ENCODE measurements around the gene RRP8. TPM values are rescaled to one million over a fixed set of nuclear protein-coding genes. Genes with fewer than 3 reads are reported as not detected.

RRP8 gene
- total RNA-seq, 4 donors from 2014 or later = 14.9 to 22.7 (median 18.0) TPM

GRCh38 chr11:6630632-6631291 is 27.3 kb upstream of the RRP8 start:
- intact Hi-C loops (cut with DNase I; ENCODE audit: low total_unique reads) = no loop called here
- no peak for TF ChIP-seq POLR2A (IDR thresholded peaks at IDR 0.05)
- TF ChIP-seq, protein P1, sequence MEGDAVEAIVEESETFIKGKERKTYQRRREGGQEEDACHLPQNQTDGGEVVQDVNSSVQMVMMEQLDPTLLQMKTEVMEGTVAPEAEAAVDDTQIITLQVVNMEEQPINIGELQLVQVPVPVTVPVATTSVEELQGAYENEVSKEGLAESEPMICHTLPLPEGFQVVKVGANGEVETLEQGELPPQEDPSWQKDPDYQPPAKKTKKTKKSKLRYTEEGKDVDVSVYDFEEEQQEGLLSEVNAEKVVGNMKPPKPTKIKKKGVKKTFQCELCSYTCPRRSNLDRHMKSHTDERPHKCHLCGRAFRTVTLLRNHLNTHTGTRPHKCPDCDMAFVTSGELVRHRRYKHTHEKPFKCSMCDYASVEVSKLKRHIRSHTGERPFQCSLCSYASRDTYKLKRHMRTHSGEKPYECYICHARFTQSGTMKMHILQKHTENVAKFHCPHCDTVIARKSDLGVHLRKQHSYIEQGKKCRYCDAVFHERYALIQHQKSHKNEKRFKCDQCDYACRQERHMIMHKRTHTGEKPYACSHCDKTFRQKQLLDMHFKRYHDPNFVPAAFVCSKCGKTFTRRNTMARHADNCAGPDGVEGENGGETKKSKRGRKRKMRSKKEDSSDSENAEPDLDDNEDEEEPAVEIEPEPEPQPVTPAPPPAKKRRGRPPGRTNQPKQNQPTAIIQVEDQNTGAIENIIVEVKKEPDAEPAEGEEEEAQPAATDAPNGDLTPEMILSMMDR (IDR thresholded peaks at IDR 0.05) = no peak
- no peak overlapping the region for H3K4me3 ChIP-seq (ENCODE audit: low read depth, poor library complexity, severe bottlenecking)
- peak in 1 of 2 donors; percentile 71 for DNase-seq (ENCODE audit: low spot score in 2 of 2)
- WGBS, 2 donors = 57 to 64% methylated on average over 13 to 15 of the region's 28 CpGs

DNA sequence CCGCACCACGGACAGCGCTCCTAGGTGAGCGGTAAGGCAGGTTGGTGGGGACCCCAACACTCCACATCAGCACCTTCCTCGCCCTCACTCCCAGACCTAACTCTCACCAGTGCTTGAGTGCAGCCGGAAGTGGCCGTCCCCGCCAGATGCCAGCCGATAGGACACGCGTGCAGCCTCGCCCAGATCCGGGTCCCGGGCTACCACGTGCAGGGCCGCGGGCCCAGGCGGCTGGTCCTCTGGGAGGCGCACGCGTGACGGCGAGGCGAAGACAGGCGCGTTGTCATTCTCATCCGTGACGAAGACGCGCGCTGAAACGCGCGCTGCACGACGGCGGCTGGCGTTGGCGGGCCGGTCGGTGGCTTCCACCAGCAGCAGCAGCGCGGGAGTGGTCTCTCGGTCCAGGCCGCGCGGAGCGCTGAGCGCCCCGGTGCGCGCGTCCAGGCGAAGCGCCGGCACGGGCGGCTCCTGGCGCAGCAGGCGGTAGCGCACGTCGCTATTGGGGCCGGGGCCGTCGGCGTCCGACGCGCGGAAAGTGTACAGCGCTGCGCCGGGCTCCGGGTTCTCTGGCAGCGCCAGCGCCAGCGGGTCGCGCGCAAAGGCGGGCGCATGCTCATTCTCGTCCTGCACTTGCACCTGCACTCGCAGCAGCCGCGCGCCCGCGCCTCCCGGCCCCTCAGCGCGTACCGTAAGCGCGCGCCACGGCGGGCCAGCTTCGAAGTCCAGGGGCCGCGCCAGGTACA is 26.6 kb upstream of the RRP8 start:
- intact Hi-C loops (cut with DNase I; ENCODE audit: low total_unique reads) = no loop called here
- peak in 1 of 2 donors; percentile 82 for DNase-seq (ENCODE audit: low spot score in 2 of 2)
- 68 to 75% methylated on average over 76 to 83 of the region's 102 CpGs for WGBS, 2 donors
- TF ChIP-seq POLR2A (IDR thresholded peaks at IDR 0.05) = no peak
- TF ChIP-seq, protein P1 (IDR thresholded peaks at IDR 0.05) = no peak
- H3K4me3 ChIP-seq (ENCODE audit: low read depth, poor library complexity, severe bottlenecking) = no peak overlapping the region

- H3K4me3 ChIP-seq (ENCODE audit: low read depth, poor library complexity, severe bottlenecking) = no peak overlapping the region
- TF ChIP-seq POLR2A (IDR thresholded peaks at IDR 0.05) = no peak
- TF ChIP-seq, protein P1 (IDR thresholded peaks at IDR 0.05) = no peak
- WGBS, 2 donors = 91 to 92% methylated on average over 20 to 24 of the region's 24 CpGs
- DNase-seq (ENCODE audit: low spot score in 2 of 2) = peak in 1 of 2 donors; percentile 72
- intact Hi-C loops (cut with DNase I; ENCODE audit: low total_unique reads) = no loop called here
These were observed 26.1 kb upstream of the RRP8 start for GRCh38 chr11:6629573-6629891.

DNA sequence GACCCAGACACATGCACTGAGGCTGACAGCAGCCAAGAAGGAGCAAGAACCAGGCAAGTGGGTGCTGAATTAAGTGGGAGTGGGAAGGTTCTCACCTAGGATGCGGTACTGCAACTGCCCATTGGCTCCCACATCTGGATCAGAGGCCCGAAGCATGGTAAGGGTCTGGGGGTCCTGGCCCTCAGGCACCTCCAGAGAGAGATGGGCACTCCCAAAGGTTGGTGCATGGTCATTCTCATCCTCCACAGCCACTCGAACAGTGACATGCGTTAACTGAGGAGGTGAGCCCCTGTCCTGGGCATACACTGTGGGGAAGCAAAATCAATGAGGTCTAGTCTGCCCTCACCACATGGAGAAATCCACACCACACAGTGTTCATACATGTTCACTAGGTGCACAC is 25.1 kb upstream of the RRP8 start:
- 98 to 100% methylated on average over 4 of the region's 4 CpGs for WGBS, 2 donors
- no peak overlapping the region for H3K4me3 ChIP-seq (ENCODE audit: low read depth, poor library complexity, severe bottlenecking)
- intact Hi-C loops (cut with DNase I; ENCODE audit: low total_unique reads) = no loop called here
- DNase-seq (ENCODE audit: low spot score in 2 of 2) = no peak
- TF ChIP-seq POLR2A (IDR thresholded peaks at IDR 0.05) = no peak
- TF ChIP-seq, protein P1 (IDR thresholded peaks at IDR 0.05) = no peak

DNA sequence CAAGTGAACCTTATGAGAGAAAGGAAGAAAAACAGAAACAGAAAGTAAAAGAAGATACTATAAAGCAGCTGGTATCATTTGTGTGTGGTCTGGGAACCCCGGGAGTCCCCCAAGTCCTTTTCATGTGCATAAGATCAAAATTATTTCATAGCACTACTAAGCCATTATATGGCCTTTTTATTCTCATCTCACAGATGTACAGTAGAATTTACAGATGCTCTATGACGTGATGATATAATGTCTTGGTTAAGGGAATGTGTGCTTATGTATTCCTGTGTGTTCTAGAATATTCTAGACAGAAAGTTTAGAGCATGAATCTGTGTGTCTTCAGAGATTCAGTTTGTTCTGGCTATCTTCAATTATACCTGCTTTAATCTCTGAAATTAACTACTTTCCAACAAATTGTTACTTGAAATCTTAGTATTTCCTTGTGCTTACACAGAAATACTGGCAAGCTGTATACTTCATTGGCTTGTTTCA is 24.4 kb upstream of the RRP8 start:
- no peak for DNase-seq (ENCODE audit: low spot score in 2 of 2)
- H3K4me3 ChIP-seq (ENCODE audit: low read depth, poor library complexity, severe bottlenecking) = no peak overlapping the region
- intact Hi-C loops (cut with DNase I; ENCODE audit: low total_unique reads) = no loop called here
- TF ChIP-seq, protein P1 (IDR thresholded peaks at IDR 0.05) = no peak
- no peak for TF ChIP-seq POLR2A (IDR thresholded peaks at IDR 0.05)
- 69 to 71% methylated on average over 2 of the region's 2 CpGs for WGBS, 2 donors

Measured in lower leg skin (tissue), 4 donors.